ENCODE measurements around the gene MEIS2.

The MEIS2 gene

DNA sequence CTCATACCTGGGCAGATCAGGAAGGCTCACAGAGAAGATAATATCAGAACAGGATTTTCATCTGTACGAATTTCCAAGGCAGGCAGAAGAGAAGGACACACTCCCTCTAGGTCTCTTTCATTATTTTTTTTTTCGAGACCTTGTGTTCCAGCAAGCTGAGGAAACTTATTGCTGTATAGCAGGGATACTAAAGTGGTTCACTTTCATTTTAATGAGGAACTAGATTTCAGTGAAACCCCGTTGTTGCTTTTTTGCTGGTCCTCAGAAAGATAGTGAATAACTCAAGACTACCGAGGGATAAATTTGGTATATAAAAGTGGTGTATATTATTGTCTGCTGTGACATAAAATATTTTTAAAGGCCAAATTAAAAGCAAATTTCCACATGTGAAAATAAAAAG lies 24.6 kb downstream of the MEIS2 start:
- DNase-seq (ENCODE audit: low spot score) = no peak

- DNase-seq (ENCODE audit: low spot score) = no peak
Measured at GRCh38 chr15:37072181-37072580, 28.2 kb downstream of the MEIS2 start.

DNA sequence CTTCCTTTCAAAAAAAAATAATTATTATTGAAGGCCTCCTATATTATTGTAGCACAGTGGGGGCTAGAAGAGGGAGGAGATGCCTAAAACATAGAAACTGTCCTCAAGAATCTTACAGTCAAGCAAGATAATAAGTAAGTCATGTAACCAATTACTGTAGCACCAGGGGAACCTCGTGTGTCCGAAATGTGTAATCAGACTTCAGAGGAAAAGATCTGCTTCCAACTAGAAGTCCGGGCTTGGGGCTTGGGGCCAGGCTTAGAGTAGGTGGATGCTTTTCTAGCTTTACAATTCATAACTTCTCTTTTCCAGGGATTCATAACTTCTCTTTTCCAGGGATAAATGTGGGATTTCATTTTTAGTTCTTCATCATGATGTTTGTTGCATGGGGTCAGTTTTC lies 29.2 kb downstream of the MEIS2 start:
- DNase-seq (ENCODE audit: low spot score) = no peak

GRCh38 chr15:37070686-37071085 lies 29.7 kb downstream of the MEIS2 start:
- no peak for DNase-seq (ENCODE audit: low spot score)

GRCh38 chr15:37061996-37062395 lies 38.4 kb downstream of the MEIS2 start:
- no peak for DNase-seq (ENCODE audit: low spot score)

- DNase-seq (ENCODE audit: low spot score) = no peak
Measured at GRCh38 chr15:37059086-37059485, 41.3 kb downstream of the MEIS2 start.

GRCh38 chr15:37058316-37058985 lies 41.9 kb downstream of the MEIS2 start:
- no peak for DNase-seq (ENCODE audit: low spot score)

DNA sequence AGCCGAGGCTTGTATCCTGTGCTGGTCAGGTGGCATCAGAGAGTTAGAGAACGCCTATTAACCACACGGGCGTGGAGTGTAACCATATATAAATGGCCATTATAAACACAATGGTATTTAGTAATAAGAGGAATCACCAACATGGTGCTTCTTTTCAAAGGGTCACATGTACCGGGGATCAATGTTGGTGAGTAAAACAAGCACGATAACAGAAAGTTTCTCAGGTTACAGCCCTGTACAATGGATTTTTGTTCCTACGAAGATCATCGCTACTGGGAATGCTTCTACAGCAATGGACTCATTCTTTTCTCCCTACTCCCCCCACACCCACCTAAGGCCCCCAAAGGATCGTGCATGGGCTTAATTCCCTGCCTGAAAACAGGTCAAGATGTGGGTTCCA lies 42.5 kb downstream of the MEIS2 start:
- no peak for DNase-seq (ENCODE audit: low spot score)

GRCh38 chr15:37057256-37057655 lies 43.1 kb downstream of the MEIS2 start:
- DNase-seq (ENCODE audit: low spot score) = no peak

GRCh38 chr15:37056177-37057121 lies 43.9 kb downstream of the MEIS2 start:
- no peak for DNase-seq (ENCODE audit: low spot score)

DNA sequence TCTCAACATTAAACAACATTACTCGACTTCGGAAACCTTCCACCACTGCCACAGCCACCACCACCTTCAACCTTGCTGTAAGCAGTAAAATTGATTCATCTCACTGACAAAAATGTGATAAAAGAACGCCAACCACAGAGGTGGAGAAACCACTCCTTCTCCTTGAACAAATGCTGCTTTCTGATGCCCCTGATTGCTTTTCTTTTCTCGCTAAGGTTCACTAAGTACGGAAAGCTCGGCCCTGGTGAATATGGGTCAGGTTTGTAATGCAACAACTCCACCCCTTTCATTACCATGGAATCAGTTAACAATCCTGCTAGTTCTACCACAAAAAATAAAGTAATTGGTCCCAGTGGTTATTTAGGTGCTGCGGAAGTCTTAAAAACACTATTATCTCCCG lies 44.9 kb downstream of the MEIS2 start:
- no peak for DNase-seq (ENCODE audit: low spot score)

- DNase-seq (ENCODE audit: low spot score) = no peak
Measured at GRCh38 chr15:37054336-37054735, 46.0 kb downstream of the MEIS2 start.

- no peak for DNase-seq (ENCODE audit: low spot score)
Measured at GRCh38 chr15:37053166-37053565, 47.2 kb downstream of the MEIS2 start.

DNA sequence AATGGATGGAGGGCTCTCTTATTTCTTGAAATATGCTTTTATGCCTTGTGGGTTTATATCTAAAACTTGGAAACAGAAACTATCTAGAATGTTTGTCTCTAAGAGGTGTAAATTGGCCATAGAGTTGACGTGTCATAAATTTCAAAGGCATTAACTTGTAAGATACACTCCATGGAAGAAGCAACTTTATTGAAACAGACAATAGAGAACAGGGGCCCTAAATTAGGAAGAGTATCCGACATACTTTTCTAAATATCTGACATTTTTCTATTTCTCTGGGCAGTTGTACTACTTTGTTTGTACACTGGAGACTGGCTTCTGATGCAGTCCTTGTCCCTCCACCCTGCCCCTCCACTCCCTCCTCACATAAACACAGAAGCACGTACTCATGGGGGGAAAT lies 50.0 kb downstream of the MEIS2 start:
- DNase-seq (ENCODE audit: low spot score) = no peak

- DNase-seq (ENCODE audit: low spot score) = no peak
Measured at GRCh38 chr15:37046876-37047614, 53.3 kb downstream of the MEIS2 start.

GRCh38 chr15:37045859-37046740 lies 54.2 kb downstream of the MEIS2 start:
- DNase-seq (ENCODE audit: low spot score) = no peak

DNA sequence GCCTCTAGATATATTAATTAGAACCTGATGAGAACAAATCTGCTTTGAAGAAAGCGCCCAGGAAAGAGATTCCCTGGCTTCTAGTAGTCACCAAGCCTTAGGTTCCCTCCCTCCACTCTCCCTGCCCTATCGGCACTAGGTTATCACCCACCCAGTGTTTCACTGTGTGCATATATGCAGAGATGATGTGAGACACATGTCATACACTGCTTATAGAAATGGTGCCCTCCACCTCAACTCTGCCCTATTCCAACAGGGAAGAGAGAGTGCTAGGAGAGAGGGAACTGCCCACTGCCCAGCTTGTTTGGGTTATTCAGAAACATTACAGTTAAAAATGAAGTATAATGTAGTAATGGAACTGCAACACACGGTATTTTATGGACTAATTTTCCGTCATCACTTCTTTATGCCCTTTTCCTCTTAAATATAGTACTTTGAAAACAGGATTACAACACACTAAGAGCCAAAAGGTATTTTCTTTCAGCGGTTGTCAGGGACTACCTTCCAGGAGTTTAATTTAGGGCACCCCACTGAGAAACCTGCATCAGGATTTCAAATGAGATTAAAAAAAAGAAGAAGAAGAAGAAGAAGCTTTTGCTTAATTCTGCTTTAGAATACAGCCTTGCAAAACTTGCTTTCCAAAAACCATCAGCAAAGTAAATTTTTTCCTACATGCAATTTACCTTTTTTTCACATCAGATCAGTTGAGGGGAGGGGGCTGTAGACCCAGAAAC lies 55.3 kb downstream of the MEIS2 start:
- no peak for DNase-seq (ENCODE audit: low spot score)

GRCh38 chr15:37041836-37042235 lies 58.5 kb downstream of the MEIS2 start:
- DNase-seq (ENCODE audit: low spot score) = no peak

DNA sequence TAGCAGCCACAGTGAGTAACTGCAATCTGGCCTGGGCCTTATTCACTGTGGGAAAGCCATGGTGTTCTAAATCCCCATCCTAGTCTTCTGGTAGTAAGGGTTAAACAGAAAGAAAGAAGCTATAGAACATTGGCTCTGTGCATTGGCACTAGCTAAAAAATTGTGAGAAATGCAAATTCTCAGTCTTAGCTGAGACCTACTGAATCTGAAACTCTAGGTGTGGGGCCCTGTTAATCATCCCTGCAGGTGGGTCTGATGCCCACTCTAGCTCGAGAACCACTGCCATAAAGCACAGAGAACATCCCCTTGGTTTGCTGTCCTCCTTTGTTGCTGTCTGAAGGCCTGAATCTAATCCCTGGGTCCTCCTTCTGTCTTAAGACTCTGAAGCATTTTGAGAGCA lies 59.3 kb downstream of the MEIS2 start:
- DNase-seq (ENCODE audit: low spot score) = no peak

- DNase-seq (ENCODE audit: low spot score) = no peak
Measured at GRCh38 chr15:37040072-37040742, 60.1 kb downstream of the MEIS2 start.

Data from CD4-positive, alpha-beta T cell treated with Interleukin-15 for 4 hours (primary cell).